Bronchial epithelial cell (primary cell): ENCODE data around the gene STXBP1. TPM values are rescaled to one million over a fixed set of nuclear protein-coding genes. Genes with fewer than 3 reads are reported as not detected.
A peak's percentile ranks its signal among the peaks of the same experiment; 100 is the strongest.

Experiments
- DNase-seq: peaks from one replicate; pipeline ENCODE4 v3.0.0-alpha.2; 2010; ENCODE audit warnings: low read depth
- FAIRE-seq: peaks from 2 replicates; lab custom pipeline; 2011; peaks lifted over from hg19 to GRCh38; lab: Jason Lieb, UNC
- H3K27me3 ChIP-seq: 2 replicates; pipeline ENCODE4 v1.5.1; 2011; ENCODE audit warnings: low read length; ENCODE audit not compliant: control insufficient read depth, insufficient read depth
- H3K36me3 ChIP-seq: 2 replicates; pipeline ENCODE4 v1.5.1; 2011; ENCODE audit warnings: low read length; ENCODE audit not compliant: control insufficient read depth, insufficient read depth
- H3K4me3 ChIP-seq: 2 replicates; pipeline ENCODE4 v1.5.1; 2011; ENCODE audit warnings: mild to moderate bottlenecking, low read depth, low read length, control low read depth
- CTCF ChIP-seq: IDR thresholded peaks from 2 replicates; pipeline ENCODE4 v1.5.1; 2011; ENCODE audit warnings: mild to moderate bottlenecking, moderate library complexity, low read length, control low read depth, inconsistent platforms; ENCODE audit not compliant: insufficient read depth, severe bottlenecking
- total RNA-seq: library from RNA; depleted of rRNA; stranded (reverse); fragments of >200 nt; gene quantifications from 2 replicates; pipeline ENCODE4 v1.2.1, GENCODE V29; 2014

Gene STXBP1
- total RNA-seq, 1 donor from 2014 or later: 17.1 TPM

GRCh38 chr9:127723444-127723843, 111.4 kb downstream of the STXBP1 start:
- FAIRE-seq: no peak

GRCh38 chr9:127724012-127724411, 111.9 kb downstream of the STXBP1 start:
- H3K4me3 ChIP-seq: no peak overlapping the region
- H3K36me3 ChIP-seq: no peaks in the 10 kb centered on the region
- DNase-seq (no peak), FAIRE-seq (no peak)
- no peaks in the 10 kb centered on the region for H3K27me3 ChIP-seq
- no peak for TF ChIP-seq CTCF

More at GRCh38 chr9:127723444-127723843, 111.4 kb downstream of the STXBP1 start:
- H3K36me3 ChIP-seq: no peaks in the 10 kb centered on the region
- TF ChIP-seq CTCF: no peak
- H3K4me3 ChIP-seq: no peak overlapping the region
- peak; percentile 44 for DNase-seq
- no peaks in the 10 kb centered on the region for H3K27me3 ChIP-seq

GRCh38 chr9:127726871-127727270, 114.8 kb downstream of the STXBP1 start:
- no peak for FAIRE-seq
- no peak for TF ChIP-seq CTCF
- no peaks in the 10 kb centered on the region for H3K27me3 ChIP-seq
- no peak for DNase-seq
- no peaks in the 10 kb centered on the region for H3K36me3 ChIP-seq
- H3K4me3 ChIP-seq: no peak overlapping the region

- peaks cover 1% of the 10 kb centered on the region for H3K36me3 ChIP-seq
- DNase-seq: no peak
- TF ChIP-seq CTCF: no peak
- H3K27me3 ChIP-seq: no peaks in the 10 kb centered on the region
- no peak overlapping the region for H3K4me3 ChIP-seq
- FAIRE-seq: no peak
Observed at GRCh38 chr9:127728808-127729207, 116.7 kb downstream of the STXBP1 start.

GRCh38 chr9:127729522-127730256, 117.6 kb downstream of the STXBP1 start:
- Histone ChIP-seq H3K27me3 (no peaks in the 10 kb centered on the region), H3K4me3 (no peak overlapping the region), H3K36me3 (peaks cover 1% of the 10 kb centered on the region)
- no peak for TF ChIP-seq CTCF
- DNase-seq (no peak), FAIRE-seq (no peak)

GRCh38 chr9:127730262-127730661, 118.2 kb downstream of the STXBP1 start:
- no peak overlapping the region for H3K4me3 ChIP-seq
- no peak for DNase-seq
- TF ChIP-seq CTCF: no peak
- no peaks in the 10 kb centered on the region for H3K27me3 ChIP-seq
- FAIRE-seq: no peak
- H3K36me3 ChIP-seq: peaks cover 1% of the 10 kb centered on the region
